ENCODE data around the gene AXIN1. TPM values are rescaled to one million over a fixed set of nuclear protein-coding genes. Genes with fewer than 3 reads are reported as not detected.

Gene AXIN1
- total RNA-seq, 1 experiment from 2014 or later: 50.3 TPM

DNA sequence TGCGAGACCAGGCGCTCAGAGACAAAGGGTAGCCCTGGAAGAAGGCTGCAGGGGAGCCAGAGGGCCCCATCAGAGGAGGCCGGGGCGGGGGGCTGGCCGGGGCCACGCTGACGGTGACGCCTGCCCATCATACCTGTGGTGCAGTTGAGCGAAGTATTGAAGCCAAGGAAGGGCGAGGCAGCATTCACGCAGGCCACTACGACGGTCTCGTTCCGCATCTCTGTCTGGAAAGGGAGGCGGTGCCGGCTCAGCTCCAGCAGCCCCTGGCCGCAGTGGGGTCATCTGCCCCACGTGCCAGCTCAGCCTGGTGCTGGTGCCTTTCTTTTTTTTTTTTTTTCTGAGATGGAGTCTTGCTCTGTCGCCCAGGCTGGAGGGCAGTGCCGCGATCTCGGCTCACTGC, 22.7 kb upstream of the AXIN1 start:
- ATAC-seq (no peak), DNase-seq (ENCODE audit: low spot score) (no peak)
- H3K36me3 Mint-ChIP-seq: peaks cover 12% of the 10 kb centered on the region
- no peak overlapping the region for H3K4me3 Mint-ChIP-seq
- H3K4me1 Mint-ChIP-seq: peaks cover 18% of the 10 kb centered on the region
- ChIA-PET CTCF (no interaction called here), POLR2A (no interaction called here)
- no peaks in the 10 kb centered on the region for H3K27me3 Mint-ChIP-seq (ENCODE audit: low read depth)
- no peaks in the 10 kb centered on the region for H3K9me3 Mint-ChIP-seq
- TF ChIP-seq RELA (CRISPR knock-in tag; IDR thresholded peaks at IDR 0.05; ENCODE audit: borderline replicate concordance) (no peak), ZNF219 (CRISPR knock-in tag; IDR thresholded peaks at IDR 0.05; ENCODE audit: borderline replicate concordance) (no peak), GRHL2 (CRISPR knock-in tag; IDR thresholded peaks at IDR 0.05; ENCODE audit: insufficient replicate concordance, severe bottlenecking) (no peak), ZNF317 (CRISPR knock-in tag; IDR thresholded peaks at IDR 0.05; ENCODE audit: borderline replicate concordance, low read depth) (no peak), OVOL2 (CRISPR knock-in tag; IDR thresholded peaks at IDR 0.05; ENCODE audit: borderline replicate concordance) (no peak)
- TF ChIP-seq, protein P1, sequence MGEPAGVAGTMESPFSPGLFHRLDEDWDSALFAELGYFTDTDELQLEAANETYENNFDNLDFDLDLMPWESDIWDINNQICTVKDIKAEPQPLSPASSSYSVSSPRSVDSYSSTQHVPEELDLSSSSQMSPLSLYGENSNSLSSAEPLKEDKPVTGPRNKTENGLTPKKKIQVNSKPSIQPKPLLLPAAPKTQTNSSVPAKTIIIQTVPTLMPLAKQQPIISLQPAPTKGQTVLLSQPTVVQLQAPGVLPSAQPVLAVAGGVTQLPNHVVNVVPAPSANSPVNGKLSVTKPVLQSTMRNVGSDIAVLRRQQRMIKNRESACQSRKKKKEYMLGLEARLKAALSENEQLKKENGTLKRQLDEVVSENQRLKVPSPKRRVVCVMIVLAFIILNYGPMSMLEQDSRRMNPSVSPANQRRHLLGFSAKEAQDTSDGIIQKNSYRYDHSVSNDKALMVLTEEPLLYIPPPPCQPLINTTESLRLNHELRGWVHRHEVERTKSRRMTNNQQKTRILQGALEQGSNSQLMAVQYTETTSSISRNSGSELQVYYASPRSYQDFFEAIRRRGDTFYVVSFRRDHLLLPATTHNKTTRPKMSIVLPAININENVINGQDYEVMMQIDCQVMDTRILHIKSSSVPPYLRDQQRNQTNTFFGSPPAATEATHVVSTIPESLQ (CRISPR knock-in tag; IDR thresholded peaks at IDR 0.05): no peak
- TF ChIP-seq, protein P2, sequence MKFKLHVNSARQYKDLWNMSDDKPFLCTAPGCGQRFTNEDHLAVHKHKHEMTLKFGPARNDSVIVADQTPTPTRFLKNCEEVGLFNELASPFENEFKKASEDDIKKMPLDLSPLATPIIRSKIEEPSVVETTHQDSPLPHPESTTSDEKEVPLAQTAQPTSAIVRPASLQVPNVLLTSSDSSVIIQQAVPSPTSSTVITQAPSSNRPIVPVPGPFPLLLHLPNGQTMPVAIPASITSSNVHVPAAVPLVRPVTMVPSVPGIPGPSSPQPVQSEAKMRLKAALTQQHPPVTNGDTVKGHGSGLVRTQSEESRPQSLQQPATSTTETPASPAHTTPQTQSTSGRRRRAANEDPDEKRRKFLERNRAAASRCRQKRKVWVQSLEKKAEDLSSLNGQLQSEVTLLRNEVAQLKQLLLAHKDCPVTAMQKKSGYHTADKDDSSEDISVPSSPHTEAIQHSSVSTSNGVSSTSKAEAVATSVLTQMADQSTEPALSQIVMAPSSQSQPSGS (CRISPR knock-in tag; IDR thresholded peaks at IDR 0.05; ENCODE audit: borderline replicate concordance, low read depth): no peak
- TF ChIP-seq, protein P3, sequence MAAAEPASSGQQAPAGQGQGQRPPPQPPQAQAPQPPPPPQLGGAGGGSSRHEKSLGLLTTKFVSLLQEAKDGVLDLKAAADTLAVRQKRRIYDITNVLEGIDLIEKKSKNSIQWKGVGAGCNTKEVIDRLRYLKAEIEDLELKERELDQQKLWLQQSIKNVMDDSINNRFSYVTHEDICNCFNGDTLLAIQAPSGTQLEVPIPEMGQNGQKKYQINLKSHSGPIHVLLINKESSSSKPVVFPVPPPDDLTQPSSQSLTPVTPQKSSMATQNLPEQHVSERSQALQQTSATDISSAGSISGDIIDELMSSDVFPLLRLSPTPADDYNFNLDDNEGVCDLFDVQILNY (CRISPR knock-in tag; IDR thresholded peaks at IDR 0.05): no peak
- no peak overlapping the region for H3K27ac Mint-ChIP-seq

DNA sequence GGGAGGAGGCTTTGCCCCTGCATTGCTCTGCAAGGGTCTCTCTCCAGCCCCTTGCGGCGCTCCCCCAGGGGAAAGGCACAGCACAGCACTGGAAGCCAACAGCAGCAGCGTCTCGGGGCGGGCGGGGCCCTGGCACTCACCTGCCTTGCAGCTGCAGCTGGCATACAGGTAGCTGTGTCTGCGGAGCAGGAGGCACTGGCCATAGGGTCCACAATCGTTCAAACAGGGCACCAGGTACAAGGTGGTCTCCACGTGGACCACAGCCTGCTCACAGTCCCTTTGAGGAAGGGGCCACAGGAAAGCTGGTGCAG, 22.0 kb upstream of the AXIN1 start:
- no peaks in the 10 kb centered on the region for H3K27me3 Mint-ChIP-seq (ENCODE audit: low read depth)
- H3K27ac Mint-ChIP-seq: no peak overlapping the region
- no peaks in the 10 kb centered on the region for H3K9me3 Mint-ChIP-seq
- DNase-seq (ENCODE audit: low spot score) (no peak), ATAC-seq (no peak)
- H3K4me1 Mint-ChIP-seq: peaks cover 13% of the 10 kb centered on the region
- H3K4me3 Mint-ChIP-seq: no peak overlapping the region
- H3K36me3 Mint-ChIP-seq: peaks cover 12% of the 10 kb centered on the region
- CTCF ChIA-PET: no interaction called here
- POLR2A ChIA-PET: no interaction called here
- TF ChIP-seq, protein P4, sequence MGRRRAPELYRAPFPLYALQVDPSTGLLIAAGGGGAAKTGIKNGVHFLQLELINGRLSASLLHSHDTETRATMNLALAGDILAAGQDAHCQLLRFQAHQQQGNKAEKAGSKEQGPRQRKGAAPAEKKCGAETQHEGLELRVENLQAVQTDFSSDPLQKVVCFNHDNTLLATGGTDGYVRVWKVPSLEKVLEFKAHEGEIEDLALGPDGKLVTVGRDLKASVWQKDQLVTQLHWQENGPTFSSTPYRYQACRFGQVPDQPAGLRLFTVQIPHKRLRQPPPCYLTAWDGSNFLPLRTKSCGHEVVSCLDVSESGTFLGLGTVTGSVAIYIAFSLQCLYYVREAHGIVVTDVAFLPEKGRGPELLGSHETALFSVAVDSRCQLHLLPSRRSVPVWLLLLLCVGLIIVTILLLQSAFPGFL (CRISPR knock-in tag; IDR thresholded peaks at IDR 0.05; ENCODE audit: borderline replicate concordance): no peak
- TF ChIP-seq EMX1 (CRISPR knock-in tag; IDR thresholded peaks at IDR 0.05): no peak
- TF ChIP-seq NR2C2 (CRISPR knock-in tag; IDR thresholded peaks at IDR 0.05): no peak
- no peak for TF ChIP-seq NFYB (CRISPR knock-in tag; conservative IDR thresholded peaks at IDR 0.05; ENCODE audit: low read depth)
- no peak for TF ChIP-seq ZBTB21 (CRISPR knock-in tag; IDR thresholded peaks at IDR 0.05; ENCODE audit: borderline replicate concordance)
- TF ChIP-seq, protein P5, sequence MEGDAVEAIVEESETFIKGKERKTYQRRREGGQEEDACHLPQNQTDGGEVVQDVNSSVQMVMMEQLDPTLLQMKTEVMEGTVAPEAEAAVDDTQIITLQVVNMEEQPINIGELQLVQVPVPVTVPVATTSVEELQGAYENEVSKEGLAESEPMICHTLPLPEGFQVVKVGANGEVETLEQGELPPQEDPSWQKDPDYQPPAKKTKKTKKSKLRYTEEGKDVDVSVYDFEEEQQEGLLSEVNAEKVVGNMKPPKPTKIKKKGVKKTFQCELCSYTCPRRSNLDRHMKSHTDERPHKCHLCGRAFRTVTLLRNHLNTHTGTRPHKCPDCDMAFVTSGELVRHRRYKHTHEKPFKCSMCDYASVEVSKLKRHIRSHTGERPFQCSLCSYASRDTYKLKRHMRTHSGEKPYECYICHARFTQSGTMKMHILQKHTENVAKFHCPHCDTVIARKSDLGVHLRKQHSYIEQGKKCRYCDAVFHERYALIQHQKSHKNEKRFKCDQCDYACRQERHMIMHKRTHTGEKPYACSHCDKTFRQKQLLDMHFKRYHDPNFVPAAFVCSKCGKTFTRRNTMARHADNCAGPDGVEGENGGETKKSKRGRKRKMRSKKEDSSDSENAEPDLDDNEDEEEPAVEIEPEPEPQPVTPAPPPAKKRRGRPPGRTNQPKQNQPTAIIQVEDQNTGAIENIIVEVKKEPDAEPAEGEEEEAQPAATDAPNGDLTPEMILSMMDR (IDR thresholded peaks at IDR 0.05): no peak
- TF ChIP-seq, protein P6, sequence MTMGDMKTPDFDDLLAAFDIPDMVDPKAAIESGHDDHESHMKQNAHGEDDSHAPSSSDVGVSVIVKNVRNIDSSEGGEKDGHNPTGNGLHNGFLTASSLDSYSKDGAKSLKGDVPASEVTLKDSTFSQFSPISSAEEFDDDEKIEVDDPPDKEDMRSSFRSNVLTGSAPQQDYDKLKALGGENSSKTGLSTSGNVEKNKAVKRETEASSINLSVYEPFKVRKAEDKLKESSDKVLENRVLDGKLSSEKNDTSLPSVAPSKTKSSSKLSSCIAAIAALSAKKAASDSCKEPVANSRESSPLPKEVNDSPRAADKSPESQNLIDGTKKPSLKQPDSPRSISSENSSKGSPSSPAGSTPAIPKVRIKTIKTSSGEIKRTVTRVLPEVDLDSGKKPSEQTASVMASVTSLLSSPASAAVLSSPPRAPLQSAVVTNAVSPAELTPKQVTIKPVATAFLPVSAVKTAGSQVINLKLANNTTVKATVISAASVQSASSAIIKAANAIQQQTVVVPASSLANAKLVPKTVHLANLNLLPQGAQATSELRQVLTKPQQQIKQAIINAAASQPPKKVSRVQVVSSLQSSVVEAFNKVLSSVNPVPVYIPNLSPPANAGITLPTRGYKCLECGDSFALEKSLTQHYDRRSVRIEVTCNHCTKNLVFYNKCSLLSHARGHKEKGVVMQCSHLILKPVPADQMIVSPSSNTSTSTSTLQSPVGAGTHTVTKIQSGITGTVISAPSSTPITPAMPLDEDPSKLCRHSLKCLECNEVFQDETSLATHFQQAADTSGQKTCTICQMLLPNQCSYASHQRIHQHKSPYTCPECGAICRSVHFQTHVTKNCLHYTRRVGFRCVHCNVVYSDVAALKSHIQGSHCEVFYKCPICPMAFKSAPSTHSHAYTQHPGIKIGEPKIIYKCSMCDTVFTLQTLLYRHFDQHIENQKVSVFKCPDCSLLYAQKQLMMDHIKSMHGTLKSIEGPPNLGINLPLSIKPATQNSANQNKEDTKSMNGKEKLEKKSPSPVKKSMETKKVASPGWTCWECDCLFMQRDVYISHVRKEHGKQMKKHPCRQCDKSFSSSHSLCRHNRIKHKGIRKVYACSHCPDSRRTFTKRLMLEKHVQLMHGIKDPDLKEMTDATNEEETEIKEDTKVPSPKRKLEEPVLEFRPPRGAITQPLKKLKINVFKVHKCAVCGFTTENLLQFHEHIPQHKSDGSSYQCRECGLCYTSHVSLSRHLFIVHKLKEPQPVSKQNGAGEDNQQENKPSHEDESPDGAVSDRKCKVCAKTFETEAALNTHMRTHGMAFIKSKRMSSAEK (CRISPR knock-in tag; IDR thresholded peaks at IDR 0.05; ENCODE audit: borderline replicate concordance): no peak
- TF ChIP-seq, protein P1 (CRISPR knock-in tag; IDR thresholded peaks at IDR 0.05): no peak
- no peak for TF ChIP-seq ZNF138 (CRISPR knock-in tag; conservative IDR thresholded peaks at IDR 0.05)
- no peak for TF ChIP-seq GRHL2 (CRISPR knock-in tag; IDR thresholded peaks at IDR 0.05; ENCODE audit: insufficient replicate concordance, severe bottlenecking)
- TF ChIP-seq ETV6 (CRISPR knock-in tag; IDR thresholded peaks at IDR 0.05): no peak
- TF ChIP-seq, protein P2 (CRISPR knock-in tag; IDR thresholded peaks at IDR 0.05; ENCODE audit: borderline replicate concordance, low read depth): no peak
- no peak for TF ChIP-seq FOXJ3 (CRISPR knock-in tag; IDR thresholded peaks at IDR 0.05; ENCODE audit: borderline replicate concordance)
- TF ChIP-seq RELA (CRISPR knock-in tag; IDR thresholded peaks at IDR 0.05; ENCODE audit: borderline replicate concordance): no peak
- TF ChIP-seq ZNF671 (CRISPR knock-in tag; IDR thresholded peaks at IDR 0.05): no peak

Data from WTC11 (cell line).